Adipose tissue (tissue), 3 donors: ENCODE measurements around the gene SOX4. TPM values are rescaled to one million over a fixed set of nuclear protein-coding genes. Genes with fewer than 3 reads are reported as not detected.

Experiments
- H3K27ac ChIP-seq: one replicate; pipeline ENCODE4 v1.5.1; 2013; ENCODE audit warnings: low read depth, low read length
- WGBS, 3 donors: extraction: QIAGEN DNeasy Blood & Tissue Kit; methylation state at CpG; one replicate each; pipeline ENCODE4 v1.1.7; 2013; 5-methylcytosine and 5-hydroxymethylcytosine counted together
- polyA plus RNA-seq, 3 donors: library from polyadenylated mRNA; stranded (reverse); fragments of 200-250 nt; gene quantifications; one replicate each; pipeline ENCODE4 v1.2.3, GENCODE V29; 2013
- donor health status: healthy with polysubstance abuse.
- donor health status: Bipolar disorder and iron deficiency.
- donor health status: healthy.

Gene SOX4
- polyA plus RNA-seq, 3 donors = 8.8 to 11.7 (median 9.0) TPM

- H3K27ac ChIP-seq = no peak overlapping the region
- 88 to 91% (median 89%) methylated on average over 4 of the region's 4 CpGs for whole genome bisulfite sequencing, 3 donors
Observed at GRCh38 chr6:21605166-21605565, 11.6 kb downstream of the SOX4 start.

GRCh38 chr6:21608601-21609000, 15.1 kb downstream of the SOX4 start:
- no peak overlapping the region for H3K27ac ChIP-seq
- 71 to 84% (median 74%) methylated on average over 10 of the region's 10 CpGs for WGBS, 3 donors

GRCh38 chr6:21609881-21610329, 16.4 kb downstream of the SOX4 start:
- 96 to 97% (median 96%) methylated on average over 26 to 28 of the region's 28 CpGs for WGBS, 3 donors
- no peak overlapping the region for H3K27ac ChIP-seq

DNA sequence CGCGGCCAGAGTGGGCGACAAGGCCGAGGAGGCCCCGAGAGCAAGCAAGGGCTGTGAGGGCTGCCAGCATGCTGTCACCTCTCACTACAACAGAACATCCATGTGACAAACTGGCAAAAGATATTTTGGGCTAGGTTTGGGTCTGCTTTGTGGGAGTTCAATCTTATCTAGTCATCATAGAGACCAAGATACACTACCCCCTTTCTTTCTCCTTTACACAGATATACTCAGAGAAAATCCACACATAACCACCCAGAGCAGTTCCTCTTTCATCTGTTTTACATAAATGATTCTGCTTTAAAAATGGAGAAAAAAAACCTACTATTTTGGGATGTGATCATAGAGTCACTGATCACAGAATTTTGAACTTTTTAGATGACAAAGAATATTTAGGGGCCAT, 16.8 kb downstream of the SOX4 start:
- WGBS, 3 donors = 89 to 93% (median 92%) methylated on average over 2 to 5 of the region's 5 CpGs
- H3K27ac ChIP-seq = no peak overlapping the region

GRCh38 chr6:21611485-21611884, 17.9 kb downstream of the SOX4 start:
- WGBS, 3 donors = 91 to 98% (median 95%) methylated on average over 3 of the region's 3 CpGs
- no peak overlapping the region for H3K27ac ChIP-seq

GRCh38 chr6:21612067-21612745, 18.7 kb downstream of the SOX4 start:
- 91 to 95% (median 92%) methylated on average over 6 of the region's 6 CpGs for WGBS, 3 donors
- H3K27ac ChIP-seq = no peak overlapping the region

DNA sequence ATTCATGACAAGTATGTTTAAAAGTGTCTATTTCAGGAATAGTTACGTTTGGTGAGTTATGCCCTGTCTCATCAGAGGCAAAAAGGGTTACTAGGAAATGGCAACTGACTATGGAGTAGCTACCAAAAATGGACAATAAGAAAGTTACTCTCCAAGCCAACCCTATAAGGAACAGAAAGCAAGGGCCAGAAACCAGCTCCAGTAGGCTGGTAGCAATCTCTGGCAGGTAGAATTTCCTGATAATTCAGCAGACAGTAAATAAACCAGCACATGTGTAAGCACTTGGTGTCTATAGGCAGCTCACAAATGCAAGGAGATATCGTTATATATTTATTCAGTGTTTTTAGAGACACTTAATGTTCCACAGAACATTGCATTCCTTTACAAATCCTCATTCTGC, 20.3 kb downstream of the SOX4 start:
- H3K27ac ChIP-seq = no peak overlapping the region
- WGBS, 3 donors = 54 to 74% (median 72%) methylated on average over 2 of the region's 2 CpGs

DNA sequence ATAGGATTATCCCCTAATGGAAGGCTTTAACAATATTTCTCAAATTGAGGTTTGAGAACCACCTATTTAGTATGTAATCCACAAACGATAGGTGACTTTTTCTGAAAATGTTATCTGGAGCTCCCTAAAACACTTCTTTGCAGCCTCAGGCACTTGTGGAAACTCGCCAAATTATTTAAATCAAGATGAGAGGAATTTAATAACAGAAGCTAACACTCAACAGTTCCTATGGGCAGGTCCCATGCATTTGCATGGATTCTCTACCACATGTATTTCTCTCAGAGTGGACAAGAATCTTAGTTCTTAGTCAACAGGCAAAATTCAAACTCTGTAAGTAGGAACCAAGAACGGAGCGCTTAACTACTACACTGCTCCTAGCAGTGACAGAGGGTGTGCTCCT, 20.7 kb downstream of the SOX4 start:
- 90 to 96% (median 93%) methylated on average over 4 of the region's 4 CpGs for WGBS, 3 donors

GRCh38 chr6:21615504-21615903, 22.0 kb downstream of the SOX4 start:
- WGBS, 3 donors = 36 to 69% (median 38%) methylated on average over 3 of the region's 3 CpGs
- H3K27ac ChIP-seq = no peak overlapping the region

More for the DNA sequence above, 20.7 kb downstream of the SOX4 start:
- H3K27ac ChIP-seq = no peak overlapping the region

DNA sequence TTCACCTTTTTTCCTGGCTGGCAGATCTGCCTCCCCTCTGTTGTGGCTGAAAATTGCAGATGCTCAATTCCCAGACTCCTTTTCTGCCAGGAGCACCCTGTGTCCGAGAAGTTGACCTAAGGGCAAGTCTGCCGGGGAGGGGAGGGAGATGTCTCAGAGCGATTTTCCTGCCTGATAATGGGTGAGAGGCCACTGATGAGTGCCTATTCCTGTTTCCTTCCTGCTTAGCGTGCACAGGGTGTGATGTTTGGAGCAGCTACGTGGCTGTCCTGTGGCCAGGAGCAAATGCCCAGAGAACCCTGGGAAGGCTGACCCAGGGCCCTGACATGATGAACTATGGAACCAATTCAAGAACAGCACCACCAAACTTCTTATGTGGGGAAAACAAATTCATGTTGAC, 22.5 kb downstream of the SOX4 start:
- H3K27ac ChIP-seq = no peak overlapping the region
- WGBS, 3 donors = 39 to 47% (median 47%) methylated on average over 5 of the region's 5 CpGs

DNA sequence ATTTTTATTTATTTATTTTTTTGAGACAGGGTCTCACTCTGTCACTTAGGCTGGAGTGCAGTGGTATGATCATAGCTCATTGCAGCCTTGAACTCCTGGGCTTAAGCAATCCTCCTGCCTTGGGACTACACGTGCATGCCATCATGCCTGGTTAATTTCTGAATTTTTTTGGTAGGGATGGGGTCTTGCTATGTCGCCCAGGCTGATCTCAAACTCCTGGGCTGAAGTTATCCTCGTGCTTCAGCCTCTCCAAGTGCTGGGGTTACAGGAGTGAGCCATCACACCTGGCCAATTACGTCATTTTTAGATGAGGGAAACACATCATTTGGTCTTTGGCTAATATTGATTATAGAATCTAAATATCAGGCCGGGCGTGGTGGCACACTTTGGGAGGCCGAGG, 32.1 kb downstream of the SOX4 start:
- WGBS, 3 donors = 75 to 93% (median 89%) methylated on average over 7 of the region's 7 CpGs
- no peak overlapping the region for H3K27ac ChIP-seq

GRCh38 chr6:21626756-21627155, 33.2 kb downstream of the SOX4 start:
- 43 to 88% (median 77%) methylated on average over 1 of the region's 1 CpG for WGBS, 3 donors
- H3K27ac ChIP-seq = no peak overlapping the region

GRCh38 chr6:21628160-21628559, 34.6 kb downstream of the SOX4 start:
- WGBS, 3 donors = 55 to 81% (median 74%) methylated on average over 4 of the region's 4 CpGs
- H3K27ac ChIP-seq = no peak overlapping the region

- 94 to 96% (median 96%) methylated on average over 9 of the region's 9 CpGs for WGBS, 3 donors
Observed at GRCh38 chr6:21633511-21634109, 40.1 kb downstream of the SOX4 start.

GRCh38 chr6:21634582-21634981, 41.0 kb downstream of the SOX4 start:
- 48 to 53% (median 51%) methylated on average over 4 of the region's 4 CpGs for WGBS, 3 donors
- no peak overlapping the region for H3K27ac ChIP-seq

More at GRCh38 chr6:21633511-21634109, 40.1 kb downstream of the SOX4 start:
- no peak overlapping the region for H3K27ac ChIP-seq

- no peak overlapping the region for H3K27ac ChIP-seq
Observed at GRCh38 chr6:21636876-21637275, 43.3 kb downstream of the SOX4 start.

- 58 to 76% (median 71%) methylated on average over 5 of the region's 5 CpGs for WGBS, 3 donors
- no peak overlapping the region for H3K27ac ChIP-seq
Observed at GRCh38 chr6:21639316-21639715, 45.8 kb downstream of the SOX4 start.
